Ishikawa (cell line): ENCODE measurements around the gene ING3.

Experiments
- CEBPB ChIP-seq: IDR thresholded peaks from 2 replicates; pipeline ENCODE4 v1.6.1; 2012
- CREB1 ChIP-seq: IDR thresholded peaks from 2 replicates; pipeline ENCODE4 v1.6.1; 2012; ENCODE audit warnings: low read depth
- EGR1 ChIP-seq: IDR thresholded peaks from 2 replicates; pipeline ENCODE4 v1.6.1; 2012
- EP300 ChIP-seq: IDR thresholded peaks from 2 replicates; pipeline ENCODE4 v1.6.1; 2012; ENCODE audit warnings: borderline replicate concordance
- FOXM1 ChIP-seq: IDR thresholded peaks from 2 replicates; pipeline ENCODE4 v1.6.1; 2012; ENCODE audit warnings: low read depth, borderline replicate concordance
- NFIC ChIP-seq: IDR thresholded peaks from 2 replicates; pipeline ENCODE4 v1.6.1; 2012
- RAD21 ChIP-seq: IDR thresholded peaks from 2 replicates; pipeline ENCODE4 v1.6.1; 2012; ENCODE audit warnings: low read depth
- TAF1 ChIP-seq: IDR thresholded peaks from 2 replicates; pipeline ENCODE4 v1.6.1; 2012; ENCODE audit warnings: low read depth, mild to moderate bottlenecking
- TCF12 ChIP-seq: IDR thresholded peaks from 2 replicates; pipeline ENCODE4 v1.6.1; 2012; ENCODE audit warnings: low read depth
- TEAD4 ChIP-seq: IDR thresholded peaks from 2 replicates; pipeline ENCODE4 v1.6.1; 2012
- YY1 ChIP-seq: IDR thresholded peaks from 2 replicates; pipeline ENCODE4 v1.6.1; 2012; ENCODE audit warnings: low read depth
- ZBTB7A ChIP-seq: IDR thresholded peaks from 2 replicates; pipeline ENCODE4 v1.6.1; 2012; ENCODE audit warnings: low read depth
- TF ChIP-seq, protein P1 (sequence below): IDR thresholded peaks from 2 replicates; pipeline ENCODE4 v1.6.1; 2012
- TF ChIP-seq, protein P2 (sequence below): IDR thresholded peaks from 2 replicates; pipeline ENCODE4 v1.6.1; 2012
- TF ChIP-seq, protein P3 (sequence below): IDR thresholded peaks from 2 replicates; pipeline ENCODE4 v1.6.1; 2012; ENCODE audit warnings: low read depth, mild to moderate bottlenecking

The ING3 gene

DNA sequence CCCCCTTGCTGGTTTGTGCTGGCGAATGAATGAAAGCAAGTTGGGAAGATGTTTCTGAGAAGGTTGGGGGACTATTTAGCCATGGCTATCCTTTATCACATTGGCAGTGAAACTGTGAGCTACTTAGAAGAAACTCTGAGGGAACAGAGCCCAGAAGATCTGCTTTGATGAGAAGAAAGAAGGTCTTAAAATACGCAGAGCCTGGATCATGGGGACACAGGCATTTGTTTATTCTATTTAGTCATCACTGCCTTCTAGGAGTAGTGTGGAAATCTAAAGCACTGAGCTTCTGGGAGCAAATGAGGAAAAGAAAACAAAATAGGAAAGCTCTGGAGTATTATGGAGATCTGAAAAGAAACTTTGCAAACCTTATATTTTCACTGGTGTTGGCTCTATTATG is 66.4 kb downstream of the ING3 start:
- TF ChIP-seq RAD21 = no peak
- TF ChIP-seq, protein P1, sequence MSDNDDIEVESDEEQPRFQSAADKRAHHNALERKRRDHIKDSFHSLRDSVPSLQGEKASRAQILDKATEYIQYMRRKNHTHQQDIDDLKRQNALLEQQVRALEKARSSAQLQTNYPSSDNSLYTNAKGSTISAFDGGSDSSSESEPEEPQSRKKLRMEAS = no peak
- no peak for TF ChIP-seq CEBPB
- no peak for TF ChIP-seq TEAD4
- TF ChIP-seq TAF1 = no peak
- TF ChIP-seq, protein P2, sequence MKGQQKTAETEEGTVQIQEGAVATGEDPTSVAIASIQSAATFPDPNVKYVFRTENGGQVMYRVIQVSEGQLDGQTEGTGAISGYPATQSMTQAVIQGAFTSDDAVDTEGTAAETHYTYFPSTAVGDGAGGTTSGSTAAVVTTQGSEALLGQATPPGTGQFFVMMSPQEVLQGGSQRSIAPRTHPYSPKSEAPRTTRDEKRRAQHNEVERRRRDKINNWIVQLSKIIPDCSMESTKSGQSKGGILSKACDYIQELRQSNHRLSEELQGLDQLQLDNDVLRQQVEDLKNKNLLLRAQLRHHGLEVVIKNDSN = no peak
- no peak for TF ChIP-seq FOXM1
- no peak for TF ChIP-seq EGR1
- TF ChIP-seq YY1 = no peak
- TF ChIP-seq TCF12 = no peak
- no peak for TF ChIP-seq ZBTB7A
- TF ChIP-seq EP300 = no peak
- TF ChIP-seq, protein P3, sequence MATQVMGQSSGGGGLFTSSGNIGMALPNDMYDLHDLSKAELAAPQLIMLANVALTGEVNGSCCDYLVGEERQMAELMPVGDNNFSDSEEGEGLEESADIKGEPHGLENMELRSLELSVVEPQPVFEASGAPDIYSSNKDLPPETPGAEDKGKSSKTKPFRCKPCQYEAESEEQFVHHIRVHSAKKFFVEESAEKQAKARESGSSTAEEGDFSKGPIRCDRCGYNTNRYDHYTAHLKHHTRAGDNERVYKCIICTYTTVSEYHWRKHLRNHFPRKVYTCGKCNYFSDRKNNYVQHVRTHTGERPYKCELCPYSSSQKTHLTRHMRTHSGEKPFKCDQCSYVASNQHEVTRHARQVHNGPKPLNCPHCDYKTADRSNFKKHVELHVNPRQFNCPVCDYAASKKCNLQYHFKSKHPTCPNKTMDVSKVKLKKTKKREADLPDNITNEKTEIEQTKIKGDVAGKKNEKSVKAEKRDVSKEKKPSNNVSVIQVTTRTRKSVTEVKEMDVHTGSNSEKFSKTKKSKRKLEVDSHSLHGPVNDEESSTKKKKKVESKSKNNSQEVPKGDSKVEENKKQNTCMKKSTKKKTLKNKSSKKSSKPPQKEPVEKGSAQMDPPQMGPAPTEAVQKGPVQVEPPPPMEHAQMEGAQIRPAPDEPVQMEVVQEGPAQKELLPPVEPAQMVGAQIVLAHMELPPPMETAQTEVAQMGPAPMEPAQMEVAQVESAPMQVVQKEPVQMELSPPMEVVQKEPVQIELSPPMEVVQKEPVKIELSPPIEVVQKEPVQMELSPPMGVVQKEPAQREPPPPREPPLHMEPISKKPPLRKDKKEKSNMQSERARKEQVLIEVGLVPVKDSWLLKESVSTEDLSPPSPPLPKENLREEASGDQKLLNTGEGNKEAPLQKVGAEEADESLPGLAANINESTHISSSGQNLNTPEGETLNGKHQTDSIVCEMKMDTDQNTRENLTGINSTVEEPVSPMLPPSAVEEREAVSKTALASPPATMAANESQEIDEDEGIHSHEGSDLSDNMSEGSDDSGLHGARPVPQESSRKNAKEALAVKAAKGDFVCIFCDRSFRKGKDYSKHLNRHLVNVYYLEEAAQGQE = no peak
- no peak for TF ChIP-seq NFIC
- no peak for TF ChIP-seq CREB1

DNA sequence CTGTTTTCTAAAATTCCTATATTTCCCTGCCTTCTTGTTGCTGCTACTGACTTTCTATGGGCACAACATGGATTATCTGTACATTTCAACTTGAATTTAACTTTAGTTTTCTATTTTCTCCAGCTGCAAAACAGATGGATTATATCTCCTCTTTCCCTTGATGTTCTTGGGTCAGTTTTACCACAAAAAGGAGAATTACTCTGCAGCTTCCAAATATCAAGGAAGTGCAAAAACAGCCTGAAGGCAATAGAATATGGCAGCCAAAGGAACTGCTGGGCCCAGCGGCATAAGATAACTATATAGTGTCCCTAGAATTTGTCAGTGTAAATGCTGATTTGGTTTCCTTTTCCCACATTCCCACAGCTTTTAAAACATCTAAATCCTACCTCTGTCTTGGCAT is 67.0 kb downstream of the ING3 start:
- no peak for TF ChIP-seq RAD21
- TF ChIP-seq FOXM1 = no peak
- no peak for TF ChIP-seq EP300
- TF ChIP-seq NFIC = no peak
- no peak for TF ChIP-seq CEBPB

DNA sequence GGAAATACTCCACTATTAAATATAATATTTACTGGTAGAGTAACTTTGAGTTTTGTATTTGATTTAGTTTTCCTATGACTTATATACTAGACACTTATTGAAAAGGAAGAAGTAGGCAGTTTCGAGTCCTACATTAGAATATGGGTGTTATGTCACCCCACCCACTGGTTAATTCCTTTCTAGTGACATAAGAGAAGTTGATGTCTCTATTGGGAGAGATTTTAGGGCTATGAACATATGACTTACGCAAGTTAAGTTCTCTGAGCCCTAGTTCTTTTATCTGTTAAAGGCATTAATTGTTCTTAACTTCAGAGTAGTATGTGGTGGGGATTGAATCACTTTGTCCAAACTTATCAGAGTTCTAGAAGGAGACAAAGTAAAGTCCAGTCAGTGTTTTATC is 68.4 kb downstream of the ING3 start:
- TF ChIP-seq TEAD4 = no peak
- TF ChIP-seq, protein P3 = no peak
- TF ChIP-seq, protein P1 = no peak
- no peak for TF ChIP-seq ZBTB7A
- TF ChIP-seq CEBPB = no peak
- no peak for TF ChIP-seq RAD21
- no peak for TF ChIP-seq EGR1
- no peak for TF ChIP-seq TAF1
- TF ChIP-seq TCF12 = no peak
- no peak for TF ChIP-seq FOXM1
- no peak for TF ChIP-seq YY1

DNA sequence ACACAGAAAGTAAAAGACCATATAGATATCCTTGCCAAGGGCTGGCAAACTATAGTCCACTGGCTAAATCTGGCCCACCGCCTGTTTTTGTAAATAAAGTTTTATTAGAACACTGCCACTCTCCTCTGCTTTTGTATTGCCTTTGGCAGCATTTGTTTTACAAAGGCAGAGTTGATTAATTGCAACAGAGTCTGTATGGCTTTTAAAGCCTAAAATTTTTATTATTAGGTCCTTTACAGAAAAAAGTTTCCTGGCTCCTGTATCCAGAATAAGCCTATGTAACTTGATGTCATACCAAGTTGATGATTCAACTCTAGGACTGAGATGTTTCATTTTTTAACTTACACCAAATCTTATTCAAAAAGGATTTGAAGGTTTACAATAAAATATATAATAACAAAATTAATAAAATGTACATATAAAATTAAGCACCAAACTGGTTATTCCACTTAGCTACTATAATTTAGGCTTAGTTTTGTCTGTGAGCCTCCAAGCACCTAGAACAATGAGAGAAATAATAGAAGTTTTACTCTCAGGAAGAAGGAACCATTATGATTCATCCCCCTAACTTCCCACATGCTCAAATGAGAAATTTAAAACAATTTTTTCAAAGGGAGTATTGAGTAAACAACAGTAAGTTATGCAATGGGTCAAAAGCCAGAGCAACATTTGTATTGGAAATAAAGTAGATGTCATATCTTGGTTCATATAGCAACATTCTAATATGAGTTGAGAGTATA is 69.8 kb downstream of the ING3 start:
- no peak for TF ChIP-seq CREB1
- no peak for TF ChIP-seq YY1
- TF ChIP-seq CEBPB = no peak
- TF ChIP-seq, protein P3 = no peak
- no peak for TF ChIP-seq ZBTB7A
- TF ChIP-seq NFIC = no peak
- TF ChIP-seq TEAD4 = no peak
- TF ChIP-seq RAD21 = no peak
- no peak for TF ChIP-seq TCF12
- TF ChIP-seq, protein P2 = no peak
- TF ChIP-seq EP300 = no peak
- no peak for TF ChIP-seq TAF1
- no peak for TF ChIP-seq FOXM1
